Measurements from ENCODE around the gene TBCCD1. TPM values are rescaled to one million over a fixed set of nuclear protein-coding genes. Genes with fewer than 3 reads are reported as not detected.

The TBCCD1 gene
- total and polyA plus RNA-seq, 2 of the 8 experiments (the other 6 are each of a cell fraction or from before 2014, with no cell fraction given), result 11.3 to 13.9 TPM

GRCh38 chr3:186612065-186612464, 44.9 kb upstream of the TBCCD1 start:
- FAIRE-seq, result no peak
- 86% methylated on average over 5 of the region's 5 CpGs; no CpG with 5 or more reads in 1 of the 2 experiments for WGBS, 2 experiments (ENCODE audit: extremely low coverage in 1 of 2, insufficient coverage in 1 of 2, insufficient read length in 1 of 2, insufficient replicate concordance in 2 of 2, low coverage in 1 of 2, low lambda C conversion rate in 2 of 2, missing lambda C conversion rate in 1 of 2)
- no peak for TF ChIP-seq GABPA (IDR thresholded peaks at IDR 0.05; ENCODE audit: borderline replicate concordance, insufficient read depth, low read length)
- TF ChIP-seq CHD2 (IDR thresholded peaks at IDR 0.05; ENCODE audit: low read length), result no peak
- TF ChIP-seq NANOG (IDR thresholded peaks at IDR 0.05; ENCODE audit: insufficient read depth, low read depth, low read length, poor library complexity, severe bottlenecking), result no peak
- no peak for TF ChIP-seq KDM1A (IDR thresholded peaks at IDR 0.05; ENCODE audit: borderline replicate concordance, low read length)
- TF ChIP-seq SP1 (IDR thresholded peaks at IDR 0.05; ENCODE audit: low read depth, low read length), result no peak
- TF ChIP-seq RBBP5 (IDR thresholded peaks at IDR 0.05; ENCODE audit: borderline replicate concordance, low read depth, low read length), result no peak
- no peak for TF ChIP-seq KDM5A (IDR thresholded peaks at IDR 0.05; ENCODE audit: low read length)
- no peak for TF ChIP-seq PHF8 (conservative IDR thresholded peaks at IDR 0.05; ENCODE audit: low read depth, low read length)
- TF ChIP-seq MAX (IDR thresholded peaks at IDR 0.05), result no peak
- no peak for TF ChIP-seq CTBP2 (IDR thresholded peaks at IDR 0.05; ENCODE audit: borderline replicate concordance, insufficient read depth, insufficient read length, low read length)
- TF ChIP-seq GTF2F1 (IDR thresholded peaks at IDR 0.05; ENCODE audit: borderline replicate concordance, low read depth, low read length), result no peak
- TF ChIP-seq HDAC2 (IDR thresholded peaks at IDR 0.05; ENCODE audit: borderline replicate concordance in 1 of 2, low read depth in 2 of 2, low read length in 2 of 2), result no peak
- no peak for TF ChIP-seq BCL11A (IDR thresholded peaks at IDR 0.05; ENCODE audit: low read depth in 2 of 2, low read length in 2 of 2)

More at GRCh38 chr3:186612065-186612464, 44.9 kb upstream of the TBCCD1 start:
- no peak for DNase-seq (ENCODE audit: low read depth in 1 of 2, low spot score in 2 of 2)
- Histone ChIP-seq H3K23me2 (ENCODE audit: low read depth, low read length) (no peaks in the 10 kb centered on the region), H3K4me3 (ENCODE audit: extremely low read depth in 1 of 4, insufficient read depth in 2 of 4, low read depth in 3 of 4, low read length in 4 of 4) (no peak overlapping the region), H3K4me2 (ENCODE audit: insufficient read depth in 1 of 2, low read depth in 2 of 2, low read length in 2 of 2) (no peak overlapping the region), H3K79me1 (ENCODE audit: low read depth, low read length) (no peaks in the 10 kb centered on the region), H2BK12ac (ENCODE audit: low read depth, low read length) (no peak overlapping the region), H2BK5ac (ENCODE audit: low read depth, low read length) (no peak overlapping the region), H3K14ac (ENCODE audit: insufficient read length) (no peak overlapping the region), H3K27ac (ENCODE audit: low read depth, low read length) (no peak overlapping the region), H2AFZ (ENCODE audit: low read length) (no peak overlapping the region), H3K56ac (replicated peaks; ENCODE audit: insufficient read length, low read depth, low read length) (no peak overlapping the region), H3K4ac (replicated peaks; ENCODE audit: insufficient read length, low read depth, low read length) (no peak overlapping the region), H2BK20ac (ENCODE audit: low read length) (no peak overlapping the region), H3K18ac (ENCODE audit: extremely low read depth, low read length) (no peak overlapping the region), H2BK120ac (replicated peaks; ENCODE audit: low read depth, low read length) (no peak overlapping the region), H4K8ac (ENCODE audit: extremely low read depth, insufficient read depth, low read length) (no peak overlapping the region), H3K27me3 (replicated peaks in 1 of 4; ENCODE audit: control insufficient read depth in 3 of 4, extremely low read depth in 1 of 4, insufficient read depth in 3 of 4, low read length in 3 of 4) (no peaks in the 10 kb centered on the region), H3K9me3 (ENCODE audit: insufficient read depth in 2 of 2, low read depth in 1 of 2, low read length in 1 of 2) (no peaks in the 10 kb centered on the region), H4K91ac (replicated peaks; ENCODE audit: insufficient read length, low read length) (no peak overlapping the region), H3K4me1 (replicated peaks in 1 of 4; ENCODE audit: control insufficient read depth in 3 of 4, insufficient read depth in 4 of 4, low read length in 3 of 4) (peaks cover 0 to 5% (median 4%) of the 10 kb centered on the region in 4 experiments; a peak in 6 of 7 replicates), H3K79me2 (ENCODE audit: control insufficient read depth in 1 of 2, insufficient read depth in 2 of 2, low read length in 2 of 2) (no peaks in the 10 kb centered on the region), H4K5ac (ENCODE audit: insufficient read length, low read depth, low read length) (no peak overlapping the region), H2AK5ac (ENCODE audit: low read depth, low read length) (no peak overlapping the region), H3K36me3 (ENCODE audit: control insufficient read depth in 2 of 4, insufficient read depth in 4 of 4, low read length in 3 of 4) (no peaks in the 10 kb centered on the region), H3K23ac (ENCODE audit: insufficient read length) (no peak overlapping the region), H2BK15ac (ENCODE audit: low read length) (no peak overlapping the region), H3K9ac (replicated peaks in 1 of 4; ENCODE audit: extremely low read depth in 1 of 4, low read depth in 3 of 4, low read length in 3 of 4) (no peak overlapping the region), H4K20me1 (replicated peaks in 1 of 2; ENCODE audit: control insufficient read depth in 1 of 2, insufficient read depth in 2 of 2, low read length in 2 of 2) (no peaks in the 10 kb centered on the region)
- POLR2A ChIA-PET (ENCODE audit: partially characterized antibody), result interaction anchor here (6.2 kb wide), 1 partner anchor 172 kb away, joined by 87 read pairs; the partner anchor contains the start of gene EIF4A2
- CTCF ChIA-PET (ENCODE audit: partially characterized antibody), result interaction anchor here (0.7 to 12.9 kb wide), 7 partner anchors 13 to 137 kb away, joined by 3 to 333 read pairs (median 34); no protein-coding TSS in a partner anchor
